HepG2 (cell line): ENCODE results near the gene P2RY12.

Experiments
- ATF7 ChIP-seq, 2 experiments: fragments of 450-650 bp in 1 of 2; sonication (generic) in 1 of 2; formaldehyde crosslinking in 1 of 2; IDR thresholded peaks; 2 replicates each; pipeline versions ENCODE4 v1.4.0 to v1.6.1; 2016 to 2020; ENCODE audit warnings: antibody characterized with exemption in 1 of 2, mild to moderate bottlenecking in 1 of 2, missing genetic modification reagents in 1 of 2
- CREB1 ChIP-seq, 2 experiments: fragments of 450-650 bp in 1 of 2; IDR thresholded peaks; 2 replicates each; pipeline ENCODE4 v1.6.1; 2016 to 2017; ENCODE audit warnings: control low read depth in 1 of 2, mild to moderate bottlenecking in 1 of 2, missing compliant biosample characterization in 1 of 2, missing genetic modification characterization in 1 of 2
- EP300 ChIP-seq, 3 experiments: sonication (generic) in 1 of 3; formaldehyde crosslinking in 1 of 3; IDR thresholded peaks; 2 replicates each; pipeline versions ENCODE4 v1.5.1 to v1.6.1; 2011 to 2020; ENCODE audit warnings: low read depth in 2 of 3, low read length in 2 of 3, borderline replicate concordance in 1 of 3, improper control_type of control experiment in 1 of 3, mild to moderate bottlenecking in 1 of 3, missing genetic modification reagents in 1 of 3, moderate library complexity in 1 of 3
- MAF1 ChIP-seq: sonication (generic); formaldehyde crosslinking; IDR thresholded peaks from 2 replicates; pipeline ENCODE4 v1.5.0; 2020; ENCODE audit warnings: missing genetic modification reagents, borderline replicate concordance
- MATR3 ChIP-seq: sonication (generic); formaldehyde crosslinking; IDR thresholded peaks from 2 replicates; pipeline ENCODE4 v1.4.0; 2020; ENCODE audit warnings: missing genetic modification reagents
- POLR2AphosphoS2 ChIP-seq: IDR thresholded peaks from 2 replicates; pipeline ENCODE4 v1.6.1; 2011; ENCODE audit warnings: low read depth, low read length, improper control_type of control experiment
- POLR2G ChIP-seq: fragments of 200-400 bp; formaldehyde crosslinking; IDR thresholded peaks from 2 replicates; pipeline ENCODE4 v1.6.1; 2018; ENCODE audit warnings: mild to moderate bottlenecking, low read depth, low read length, moderate library complexity
- ZMYM3 ChIP-seq: sonication (generic); formaldehyde crosslinking; IDR thresholded peaks from 2 replicates; pipeline ENCODE4 v1.5.1; 2020; ENCODE audit warnings: mild to moderate bottlenecking, missing genetic modification reagents

DNA sequence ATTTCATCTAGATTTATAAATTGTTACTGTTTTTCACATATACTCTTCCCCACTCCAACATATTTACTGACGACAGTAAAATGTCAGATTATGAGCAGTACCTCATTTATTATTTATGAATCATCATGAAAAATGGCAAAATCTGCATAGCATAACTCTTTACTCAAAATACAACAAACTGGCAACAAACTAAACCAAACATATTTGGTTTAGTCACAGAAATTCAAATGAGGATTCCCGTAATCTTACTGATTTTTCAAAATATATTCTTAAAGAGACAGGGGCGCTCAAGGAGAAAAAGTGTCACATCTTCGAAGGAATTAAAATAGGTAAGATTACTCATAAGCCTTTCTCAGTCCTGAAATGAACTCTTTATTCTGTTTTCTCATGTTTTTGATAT, 64.9 kb downstream of the P2RY12 start:
- no peak for TF ChIP-seq MAF1
- no peak for TF ChIP-seq CREB1 (IDR thresholded peaks at IDR 0.05)
- no peak for TF ChIP-seq CREB1 (CRISPR knock-in tag; IDR thresholded peaks at IDR 0.05)
- TF ChIP-seq POLR2AphosphoS2, result no peak
- TF ChIP-seq ATF7 (IDR thresholded peaks at IDR 0.05), result no peak
- no peak for TF ChIP-seq ATF7 (CRISPR knock-in tag; IDR thresholded peaks at IDR 0.05)
- no peak for TF ChIP-seq MATR3 (CRISPR knock-in tag)
- TF ChIP-seq POLR2G, result no peak
- no peak for TF ChIP-seq ZMYM3 (CRISPR knock-in tag)
- TF ChIP-seq EP300 (IDR thresholded peaks at IDR 0.05; ENCODE audit: low read depth in 2 of 2, low read length in 2 of 2), result no peak
- TF ChIP-seq EP300 (CRISPR knock-in tag; IDR thresholded peaks at IDR 0.05; ENCODE audit: borderline replicate concordance), result no peak
